Measurements from ENCODE around the gene ALX4.

Gene ALX4

GRCh38 chr11:44267006-44267749 is 42.8 kb downstream of the ALX4 start:
- DNase-seq: no peak

GRCh38 chr11:44266056-44266780 is 43.7 kb downstream of the ALX4 start:
- no peak for DNase-seq

GRCh38 chr11:44264761-44265160 is 45.2 kb downstream of the ALX4 start:
- no peak for DNase-seq

GRCh38 chr11:44264438-44264749 is 45.5 kb downstream of the ALX4 start:
- no peak for DNase-seq

- no peak for DNase-seq
Measured at GRCh38 chr11:44263738-44264437, 46.1 kb downstream of the ALX4 start.

- no peak for DNase-seq
Measured at GRCh38 chr11:44261800-44262591, 47.9 kb downstream of the ALX4 start.

- DNase-seq: no peak
Measured at GRCh38 chr11:44260081-44260480, 49.9 kb downstream of the ALX4 start.

GRCh38 chr11:44258839-44259420 is 51.0 kb downstream of the ALX4 start:
- no peak for DNase-seq

- no peak for DNase-seq
Measured at GRCh38 chr11:44258190-44258489, 51.8 kb downstream of the ALX4 start.

- no peak for DNase-seq
Measured at GRCh38 chr11:44257338-44258189, 52.4 kb downstream of the ALX4 start.

GRCh38 chr11:44256673-44257291 is 53.2 kb downstream of the ALX4 start:
- no peak for DNase-seq

GRCh38 chr11:44255406-44256071 is 54.4 kb downstream of the ALX4 start:
- DNase-seq: no peak

- no peak for DNase-seq
Measured at GRCh38 chr11:44252999-44253602, 56.8 kb downstream of the ALX4 start.

- no peak for DNase-seq
Measured at GRCh38 chr11:44250421-44250820, 59.5 kb downstream of the ALX4 start.

- DNase-seq: no peak
Measured at GRCh38 chr11:44248109-44248508, 61.8 kb downstream of the ALX4 start.

GRCh38 chr11:44247508-44247907 is 62.4 kb downstream of the ALX4 start:
- no peak for DNase-seq

GRCh38 chr11:44246726-44247125 is 63.2 kb downstream of the ALX4 start:
- DNase-seq: no peak

- no peak for DNase-seq
Measured at GRCh38 chr11:44244639-44245310, 65.2 kb downstream of the ALX4 start.

GRCh38 chr11:44243595-44244343 is 66.2 kb downstream of the ALX4 start:
- DNase-seq: no peak
